Hippocampal formation (tissue), 2 donors: ENCODE data around the gene CDC34.

Source experiments
- DNase-seq, 2 donors: peaks; one replicate each; lab custom pipeline; 2025; lab: John Stamatoyannopoulos, UW

CDC34 gene

DNA sequence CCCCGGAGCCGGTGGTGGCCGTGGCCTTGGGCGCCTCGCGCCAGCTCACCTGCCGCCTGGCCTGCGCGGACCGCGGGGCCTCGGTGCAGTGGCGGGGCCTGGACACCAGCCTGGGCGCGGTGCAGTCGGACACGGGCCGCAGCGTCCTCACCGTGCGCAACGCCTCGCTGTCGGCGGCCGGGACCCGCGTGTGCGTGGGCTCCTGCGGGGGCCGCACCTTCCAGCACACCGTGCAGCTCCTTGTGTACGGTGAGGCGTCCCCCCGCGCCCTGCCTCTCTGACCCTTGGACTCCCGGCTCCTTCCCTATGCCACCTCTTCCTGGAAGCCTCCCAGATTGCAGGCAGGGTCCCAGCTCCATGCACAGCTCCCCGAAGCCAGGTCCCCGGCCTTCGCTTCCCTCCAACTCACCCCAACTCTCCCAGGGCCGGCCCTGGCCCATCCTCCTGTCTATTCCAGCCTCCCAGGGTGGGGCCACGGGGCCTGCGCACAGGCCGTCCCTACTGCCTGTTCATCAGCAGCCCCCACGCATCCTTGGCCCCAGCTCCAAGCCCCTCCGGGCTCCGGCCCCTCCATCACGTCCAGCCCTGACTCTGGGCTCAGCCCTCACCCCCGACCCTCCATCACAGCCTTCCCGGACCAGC, 33.6 kb upstream of the CDC34 start:
- no peak for DNase-seq

DNA sequence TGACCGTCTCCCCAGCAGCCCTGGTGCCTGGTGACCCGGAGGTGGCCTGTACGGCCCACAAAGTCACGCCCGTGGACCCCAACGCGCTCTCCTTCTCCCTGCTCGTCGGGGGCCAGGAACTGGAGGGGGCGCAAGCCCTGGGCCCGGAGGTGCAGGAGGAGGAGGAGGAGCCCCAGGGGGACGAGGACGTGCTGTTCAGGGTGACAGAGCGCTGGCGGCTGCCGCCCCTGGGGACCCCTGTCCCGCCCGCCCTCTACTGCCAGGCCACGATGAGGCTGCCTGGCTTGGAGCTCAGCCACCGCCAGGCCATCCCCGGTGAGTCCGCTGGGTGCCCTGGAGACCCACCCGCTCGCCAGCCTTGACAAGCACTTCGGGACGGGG, 33.1 kb upstream of the CDC34 start:
- no peak for DNase-seq

DNA sequence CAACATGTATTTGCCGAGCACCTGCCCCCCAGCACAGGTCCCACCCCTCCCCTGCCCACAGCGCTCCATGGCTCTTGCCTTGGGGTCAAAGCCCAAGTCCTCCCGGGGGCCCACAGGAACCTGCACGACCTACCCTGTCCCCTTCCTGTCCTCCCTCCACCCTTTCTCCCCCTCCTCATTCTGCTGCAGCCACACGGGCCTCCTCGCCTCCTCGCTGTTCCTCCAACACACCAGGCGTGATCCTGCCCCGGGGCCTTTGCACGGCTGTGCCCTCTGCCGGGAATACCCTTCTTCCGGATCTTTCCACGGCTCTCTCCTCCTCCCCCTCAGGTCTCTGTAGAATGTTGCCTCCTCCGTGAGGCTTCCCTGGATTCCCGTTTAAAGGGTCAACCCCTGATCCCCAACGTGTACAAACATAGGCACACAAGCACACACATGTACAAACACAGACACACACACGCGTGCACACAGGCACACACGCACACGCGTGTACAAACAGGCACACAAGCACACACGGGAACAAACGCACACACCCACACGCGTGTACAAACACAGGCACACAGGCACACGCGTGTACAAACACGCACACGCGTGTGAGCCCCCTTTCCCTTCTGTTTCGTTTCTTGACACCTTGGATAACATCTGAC, 32.5 kb upstream of the CDC34 start:
- DNase-seq: no peak

DNA sequence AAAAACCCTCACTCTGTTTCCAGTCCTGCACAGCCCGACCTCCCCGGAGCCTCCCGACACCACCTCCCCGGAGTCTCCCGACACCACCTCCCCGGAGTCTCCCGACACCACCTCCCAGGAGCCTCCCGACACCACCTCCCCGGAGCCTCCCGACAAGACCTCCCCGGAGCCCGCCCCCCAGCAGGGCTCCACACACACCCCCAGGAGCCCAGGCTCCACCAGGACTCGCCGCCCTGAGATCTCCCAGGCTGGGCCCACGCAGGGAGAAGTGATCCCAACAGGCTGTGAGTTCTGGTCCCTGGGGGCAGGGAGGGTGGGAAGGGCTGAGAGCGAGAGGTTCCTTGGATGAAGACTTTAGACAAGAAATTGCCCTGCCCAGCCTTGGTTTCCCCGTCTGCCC, 29.9 kb upstream of the CDC34 start:
- DNase-seq: no peak

DNA sequence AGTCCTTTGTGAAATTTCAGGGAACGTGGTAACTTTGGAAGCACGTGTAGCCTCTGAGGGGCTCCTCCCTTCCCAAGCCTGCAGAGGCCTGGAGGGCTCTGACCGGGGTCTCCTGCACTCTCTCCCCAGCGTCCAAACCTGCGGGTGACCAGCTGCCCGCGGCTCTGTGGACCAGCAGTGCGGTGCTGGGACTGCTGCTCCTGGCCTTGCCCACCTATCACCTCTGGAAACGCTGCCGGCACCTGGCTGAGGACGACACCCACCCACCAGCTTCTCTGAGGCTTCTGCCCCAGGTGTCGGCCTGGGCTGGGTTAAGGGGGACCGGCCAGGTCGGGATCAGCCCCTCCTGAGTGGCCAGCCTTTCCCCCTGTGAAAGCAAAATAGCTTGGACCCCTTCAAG, 26.9 kb upstream of the CDC34 start:
- DNase-seq: no peak

DNA sequence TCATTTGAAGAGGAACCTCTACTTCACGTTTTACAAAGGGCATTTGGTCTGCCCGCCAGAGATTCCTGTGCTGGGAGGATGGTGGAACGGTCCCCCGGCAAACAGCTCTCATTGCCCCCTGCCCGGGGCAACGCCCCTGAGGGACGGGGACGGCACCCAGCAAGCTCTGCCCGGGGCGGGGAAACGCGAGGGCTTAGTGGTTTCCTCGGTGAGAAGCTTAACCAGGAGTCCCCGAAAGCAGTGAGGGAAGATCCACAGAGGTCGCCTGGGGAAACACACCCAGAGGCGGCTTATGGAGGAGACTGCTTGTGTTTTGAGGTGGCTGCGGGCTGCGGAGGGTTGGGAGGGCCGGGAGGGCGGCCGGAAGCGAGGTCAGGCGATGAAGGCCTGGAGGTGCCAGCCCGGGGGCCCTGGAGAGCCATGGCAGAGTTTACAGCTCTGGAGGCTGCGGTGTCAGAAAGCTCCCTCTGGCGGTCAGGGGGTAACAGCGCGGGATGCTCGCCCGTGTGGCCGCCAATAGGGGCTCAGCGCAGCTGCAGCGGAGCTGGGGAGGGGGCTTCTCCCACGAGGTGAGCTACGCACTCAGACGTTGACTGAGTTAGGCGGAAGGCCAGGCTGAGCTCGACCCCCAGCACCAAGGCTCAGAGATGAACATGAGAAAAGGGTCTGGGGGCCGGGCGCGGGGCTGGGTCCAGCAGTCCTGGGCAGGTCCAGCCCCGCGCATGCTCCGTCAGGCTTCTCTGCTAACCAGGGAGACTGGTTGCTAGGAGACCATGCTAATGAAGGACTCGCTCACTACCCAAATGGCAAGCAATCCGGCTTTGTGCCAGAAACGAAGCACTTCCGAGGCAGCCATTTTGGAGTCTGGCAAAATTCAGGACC, 24.9 kb upstream of the CDC34 start:
- DNase-seq: peak; percentile 99 to 100

DNA sequence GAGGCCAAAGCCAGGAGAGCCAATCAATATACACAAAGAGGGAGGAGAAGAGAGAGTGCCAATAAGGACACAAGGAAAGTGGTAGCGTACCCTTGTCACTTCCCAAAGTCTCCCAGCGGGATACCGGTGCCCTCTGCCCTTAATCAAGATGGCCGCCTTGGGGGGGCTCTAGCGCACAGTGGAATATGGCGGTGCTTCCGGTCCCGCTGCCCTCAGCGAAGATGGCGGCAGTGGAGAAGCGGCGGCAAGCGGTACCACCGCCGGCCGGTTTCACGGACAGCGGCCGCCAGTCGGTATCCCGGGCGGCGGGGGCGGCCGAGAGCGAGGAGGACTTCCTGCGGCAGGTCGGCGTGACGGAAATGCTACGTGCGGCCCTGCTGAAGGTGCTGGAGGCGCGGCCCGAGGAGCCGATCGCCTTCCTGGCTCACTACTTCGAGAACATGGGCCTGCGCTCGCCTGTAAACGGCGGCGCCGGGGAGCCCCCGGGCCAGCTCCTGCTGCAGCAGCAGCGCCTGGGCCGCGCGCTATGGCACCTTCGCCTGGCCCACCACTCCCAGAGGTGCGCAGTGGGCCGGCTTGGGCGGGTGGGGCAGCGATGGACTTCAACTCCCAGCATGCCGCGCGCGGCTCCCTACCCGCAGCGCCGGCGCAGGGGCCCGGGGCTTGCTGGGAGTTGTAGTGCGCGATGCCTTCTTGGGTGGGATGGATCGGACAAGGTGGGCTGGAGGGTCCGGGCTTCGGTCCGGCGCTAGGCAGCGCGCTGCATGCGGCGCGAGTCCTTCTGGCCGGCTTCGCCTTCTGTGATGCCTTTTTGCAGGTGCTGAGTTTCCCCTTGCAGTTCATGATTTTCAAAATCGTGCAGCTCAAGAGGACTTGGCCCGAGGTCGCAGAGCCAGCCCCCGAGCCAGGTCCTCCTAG, 24.0 kb upstream of the CDC34 start, which contains the start of gene TPGS1:
Gene TPGS1, plus strand, starts transcription at position 212 of the 918 bp plus-strand sequence. Its CDS starts 10 bp downstream, at position 222.
- peak; percentile 71 to 83 for DNase-seq

DNA sequence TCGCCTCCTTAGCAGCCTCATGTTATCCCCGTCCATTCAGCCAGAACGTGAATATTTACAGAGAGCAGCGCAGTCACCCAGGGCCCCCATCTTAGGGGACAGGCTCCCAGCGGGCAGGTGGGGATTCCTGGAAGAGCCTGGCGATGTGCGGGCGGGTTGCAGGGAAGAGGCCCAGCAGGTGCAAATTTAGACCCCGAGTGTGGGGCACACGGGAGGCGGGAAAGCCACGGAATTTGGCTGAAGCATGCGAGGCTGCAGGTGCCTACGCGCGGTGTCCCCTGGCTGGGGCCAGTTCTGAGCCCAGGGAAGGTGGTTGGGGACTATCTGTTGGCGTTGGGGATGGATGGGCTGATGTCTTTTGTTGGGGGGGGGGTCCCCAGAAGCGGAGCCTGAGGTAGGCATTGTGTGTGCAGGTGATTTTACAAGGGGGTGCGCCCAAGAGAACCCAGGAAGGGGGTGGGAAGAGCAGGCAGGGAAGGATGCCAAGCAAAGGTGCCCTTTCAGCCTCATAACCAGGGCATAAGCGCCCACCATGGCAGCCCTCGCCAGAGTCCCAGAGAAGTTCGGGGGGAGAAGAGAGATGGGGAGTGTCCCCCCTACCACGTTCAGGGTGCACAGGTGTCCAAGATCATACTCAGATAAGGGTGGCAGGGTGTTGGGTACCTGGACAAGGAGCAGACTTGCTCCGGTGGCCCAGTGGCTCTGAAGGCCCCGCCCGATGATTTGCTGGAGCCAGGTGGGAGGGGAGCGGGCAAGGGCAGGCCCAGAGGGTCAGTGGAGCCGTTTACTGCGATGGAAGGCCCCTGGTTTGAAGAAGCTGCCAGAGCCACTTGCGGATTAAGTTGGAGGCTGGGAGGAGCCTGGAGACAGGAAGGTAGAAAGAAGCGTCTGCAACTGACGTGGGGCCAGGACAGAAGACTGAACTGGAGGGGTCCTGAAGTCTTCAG, 23.1 kb upstream of the CDC34 start:
- DNase-seq: no peak

DNA sequence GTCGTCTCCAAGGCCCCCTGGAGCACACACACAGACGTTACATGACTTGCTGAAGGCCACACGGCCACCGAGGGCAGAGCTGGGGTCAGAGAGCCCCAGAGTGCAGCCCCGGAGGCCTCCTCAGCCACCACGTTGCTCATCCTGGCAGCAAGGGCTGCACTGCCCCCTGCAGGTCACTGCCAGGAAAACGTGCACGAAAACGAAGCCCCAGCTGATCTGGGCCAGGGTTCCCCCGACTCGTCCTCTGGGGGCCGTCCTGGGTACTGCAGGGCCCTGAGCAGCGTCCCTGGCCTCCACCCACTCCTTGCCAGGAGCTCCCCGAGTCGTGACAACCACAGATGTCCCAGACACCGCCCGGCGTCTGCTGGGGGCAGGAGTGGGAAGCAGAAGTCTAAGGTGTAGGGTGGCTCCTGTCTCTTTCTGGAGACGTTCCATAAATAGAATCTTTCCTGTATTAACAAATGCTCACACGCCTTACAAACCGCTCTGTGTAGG, 20.9 kb upstream of the CDC34 start:
- DNase-seq: peak; percentile 65 to 66

DNA sequence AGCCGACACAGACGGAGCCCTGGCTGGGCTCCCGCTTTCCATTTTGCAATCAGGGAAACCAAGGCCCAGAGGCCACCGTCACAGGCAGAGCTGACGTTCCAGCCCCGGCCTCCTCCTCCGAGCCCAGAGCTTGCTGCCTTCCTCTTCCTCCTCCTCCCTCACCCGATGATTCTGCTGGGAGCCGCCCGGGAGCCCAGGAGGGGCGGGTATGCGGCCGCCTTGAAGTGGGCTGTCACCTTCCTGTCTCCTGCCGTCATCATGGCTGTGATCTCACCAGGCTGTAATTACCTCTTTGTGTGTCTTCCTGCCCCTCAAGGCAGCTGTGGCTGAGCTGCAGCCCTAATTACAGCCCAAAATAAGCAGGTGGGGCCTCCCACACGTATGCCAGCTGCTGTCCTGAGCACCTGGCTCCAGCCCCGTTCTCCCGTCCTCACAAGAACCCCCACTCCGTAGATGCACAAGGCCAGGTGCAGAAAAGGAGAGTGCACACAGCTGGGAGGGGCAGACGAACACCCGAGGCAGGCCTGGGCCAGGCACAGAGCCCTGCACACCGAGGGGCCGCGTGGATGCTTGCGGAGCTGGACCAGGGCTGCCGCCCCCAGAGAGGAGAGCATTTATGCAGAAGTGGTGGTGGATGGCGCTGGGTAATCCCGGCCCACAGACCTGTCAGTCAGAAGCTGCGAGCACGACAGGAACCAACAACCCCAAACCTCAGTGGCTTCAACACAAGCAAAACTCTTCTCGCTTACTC, 20.3 kb upstream of the CDC34 start:
- no peak for DNase-seq

DNA sequence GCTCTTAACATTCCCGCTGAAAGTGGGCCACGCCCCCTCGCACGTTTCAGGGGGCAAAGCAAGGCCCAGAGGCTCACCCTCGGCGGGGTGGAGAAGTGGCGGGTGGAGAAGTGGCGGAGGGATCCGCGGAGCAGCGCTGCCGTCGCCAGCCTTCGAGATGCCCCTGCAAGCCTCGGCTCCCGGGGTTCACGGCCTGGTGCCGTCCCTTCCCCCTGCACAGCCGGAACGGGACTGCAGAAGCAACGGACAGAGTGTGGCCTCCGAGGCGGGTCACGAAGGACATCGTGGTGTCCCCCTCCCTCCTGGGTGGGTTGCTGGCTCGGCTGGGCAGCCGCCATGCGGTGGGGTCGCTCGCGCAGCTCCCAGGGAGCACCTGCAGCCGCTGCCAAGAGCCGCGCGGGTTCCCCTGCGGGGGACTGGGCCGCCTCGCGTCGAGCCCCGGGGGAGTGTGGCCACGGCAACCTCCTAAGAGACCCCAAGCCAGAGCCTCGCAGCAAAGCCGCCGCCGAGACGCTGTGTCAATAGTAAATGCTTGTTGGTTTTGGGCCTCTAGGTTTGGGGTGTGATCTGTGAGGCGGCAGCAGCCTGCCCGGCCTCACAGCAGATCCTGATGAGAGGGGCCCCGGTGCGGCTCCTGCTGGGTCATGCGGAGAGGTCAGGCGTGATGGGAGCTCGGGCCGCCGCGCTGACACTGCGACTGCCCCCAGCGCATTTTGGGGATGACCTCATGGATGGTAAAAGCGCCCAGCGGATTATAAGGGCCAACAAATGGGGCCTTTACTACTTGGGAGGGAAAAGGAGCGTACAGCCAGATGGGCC, 18.8 kb upstream of the CDC34 start:
- DNase-seq: no peak

DNA sequence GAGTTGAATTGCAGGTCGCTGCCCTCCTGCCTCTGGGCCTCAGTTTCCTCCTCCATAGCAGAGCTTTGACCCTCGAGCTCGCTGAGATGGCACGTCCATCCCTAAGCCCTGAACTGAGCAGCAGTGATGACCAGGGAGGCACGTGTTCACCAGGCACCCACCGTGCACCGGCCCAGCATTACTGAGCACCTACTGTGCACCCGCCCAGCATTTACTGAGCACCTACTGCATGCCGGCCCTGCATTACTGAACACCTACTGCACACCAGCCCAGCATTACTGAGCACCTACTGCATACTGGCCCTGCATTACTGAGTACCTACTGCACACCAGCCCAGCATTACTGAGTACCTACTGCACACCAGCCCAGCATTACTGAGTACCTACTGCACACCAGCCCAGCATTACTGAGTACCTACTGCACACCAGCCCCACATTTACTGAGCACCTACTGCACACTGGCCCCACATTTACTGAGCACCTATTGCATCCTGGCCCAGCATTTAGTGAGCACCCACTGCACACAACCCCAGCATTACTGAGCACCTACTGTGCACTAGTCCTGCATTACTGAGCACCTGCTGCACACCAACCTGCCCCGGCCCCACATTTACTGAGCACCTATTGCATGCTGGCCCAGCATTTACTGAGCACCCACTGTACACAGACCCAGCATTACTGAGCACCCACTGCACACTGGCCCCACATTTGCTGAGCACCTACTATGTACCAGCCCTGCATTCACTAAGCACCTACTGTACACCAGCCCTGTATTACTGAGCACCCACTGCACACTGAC, 18.0 kb upstream of the CDC34 start:
- DNase-seq: no peak

DNA sequence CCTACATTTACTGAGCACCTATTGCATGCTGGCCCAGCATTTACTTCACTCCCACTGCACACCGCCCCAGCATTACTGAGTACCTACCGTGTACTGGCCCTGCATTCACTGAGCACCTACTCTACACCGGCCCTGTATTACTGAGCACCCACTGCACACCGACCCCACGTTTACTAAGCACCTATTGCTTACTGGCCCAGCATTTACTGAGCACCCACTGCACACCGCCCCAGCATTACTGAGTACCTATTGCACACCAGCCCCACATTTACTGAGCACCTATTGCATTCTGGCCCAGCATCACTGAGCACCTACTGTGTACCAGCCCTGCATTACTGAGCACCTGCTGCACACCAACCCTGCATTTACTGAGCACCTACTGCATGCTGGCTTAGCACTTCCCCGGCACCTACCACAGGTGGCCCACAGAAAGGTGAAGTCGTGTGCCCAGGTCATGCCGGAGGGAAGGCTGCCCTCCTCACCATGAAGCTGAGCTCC, 17.3 kb upstream of the CDC34 start:
- no peak for DNase-seq

DNA sequence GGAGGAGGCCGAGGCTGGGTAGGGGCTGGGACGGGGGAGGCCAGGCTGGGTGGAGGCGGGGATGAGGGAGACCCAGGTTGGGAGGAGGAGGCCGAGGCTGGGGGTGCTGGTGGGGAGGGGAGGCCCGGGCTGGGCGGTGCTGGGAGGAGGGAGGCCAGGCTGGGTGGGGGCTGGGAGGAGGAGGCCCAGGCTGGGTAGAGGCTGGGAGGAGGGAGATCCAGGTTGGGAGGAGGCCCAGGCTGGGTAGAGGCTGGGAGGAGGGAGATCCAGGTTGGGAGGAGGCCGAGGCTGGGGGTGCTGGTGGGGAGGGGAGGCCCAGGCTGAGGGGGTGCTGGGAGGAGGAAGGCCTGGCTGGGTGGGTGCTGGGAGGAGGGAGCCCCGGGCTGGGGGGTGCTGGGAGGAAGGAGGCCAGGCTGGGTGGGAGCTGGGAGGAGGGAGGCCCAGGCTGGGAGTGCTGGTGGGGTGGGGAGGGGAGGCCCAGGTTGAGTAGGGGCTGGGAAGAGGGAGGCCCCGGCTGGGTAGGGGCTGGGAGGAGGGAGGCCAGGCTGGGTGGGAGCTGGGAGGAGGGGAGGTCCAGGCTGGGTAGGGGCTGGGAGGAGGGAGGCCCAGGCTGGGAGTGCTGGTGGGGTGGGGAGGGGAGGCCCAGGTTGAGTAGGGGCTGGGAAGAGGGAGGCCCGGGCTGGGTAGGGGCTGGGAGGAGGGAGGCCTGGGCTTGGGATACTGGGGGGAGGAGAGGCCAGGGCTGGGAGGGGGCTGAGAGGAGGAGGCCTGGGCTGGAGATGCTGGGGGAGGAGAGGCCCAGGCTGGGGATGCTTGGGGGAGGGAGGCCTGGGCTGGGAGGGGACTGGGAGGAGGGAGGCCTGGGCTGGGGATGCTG, 13.6 kb upstream of the CDC34 start:
- no peak for DNase-seq

DNA sequence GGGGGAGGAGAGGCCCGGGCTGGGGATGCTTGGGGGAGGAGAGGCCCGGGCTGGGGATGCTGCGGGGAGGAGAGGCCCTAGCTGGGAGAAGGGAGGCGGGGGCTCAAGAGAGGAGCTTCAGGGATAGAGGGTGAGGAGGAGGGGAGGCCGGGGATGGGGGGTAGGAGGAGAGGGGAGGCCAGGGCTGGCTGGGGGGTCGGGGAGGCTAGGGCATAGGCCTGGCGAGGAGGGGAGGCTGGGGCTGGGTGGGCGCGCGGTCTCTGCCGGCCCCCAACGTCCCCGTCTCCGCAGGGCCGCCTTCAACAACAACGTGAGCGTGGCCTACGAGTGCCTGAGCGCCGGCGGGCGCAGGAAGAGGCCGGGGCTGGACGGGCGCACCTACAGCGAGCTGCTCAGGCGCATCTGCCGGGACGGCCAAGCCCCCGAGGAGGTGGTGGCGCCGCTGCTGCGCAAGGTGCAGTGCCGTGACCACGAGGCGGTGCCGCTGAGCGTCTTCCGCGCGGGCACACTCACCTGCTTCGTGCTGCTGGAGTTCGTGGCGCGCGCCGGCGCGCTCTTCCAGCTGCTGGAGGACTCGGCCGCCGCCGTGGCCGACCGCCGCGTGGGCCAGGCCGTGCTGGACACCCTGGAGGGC, 12.8 kb upstream of the CDC34 start:
- no peak for DNase-seq

DNA sequence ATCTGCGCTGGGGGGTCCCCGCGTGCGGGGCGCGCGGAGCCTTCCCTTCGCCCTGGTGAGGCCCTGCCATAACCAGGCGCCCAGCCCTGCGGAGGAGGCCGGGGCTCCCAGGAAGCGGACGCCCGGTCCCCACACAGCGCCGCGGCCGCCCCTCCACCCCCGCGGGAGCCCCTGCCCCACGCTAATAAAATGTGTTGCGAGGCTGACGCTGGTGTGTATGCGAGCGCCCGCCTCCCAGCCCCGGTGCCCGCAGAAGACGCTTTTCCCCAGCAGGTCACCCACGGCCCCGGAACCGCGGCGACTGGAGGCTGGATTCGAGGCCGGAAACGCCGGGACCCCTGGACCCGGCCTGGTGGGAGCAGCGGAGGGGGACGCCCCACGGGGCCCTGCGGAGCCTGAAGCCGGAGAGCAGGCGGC, 12.1 kb upstream of the CDC34 start:
- DNase-seq: no peak
